ENCODE data around the gene GPI. TPM values are rescaled to one million over a fixed set of nuclear protein-coding genes. Genes with fewer than 3 reads are reported as not detected.

GPI gene
- total RNA-seq, 4 donors from 2014 or later = 118 to 446 (median 224) TPM

DNA sequence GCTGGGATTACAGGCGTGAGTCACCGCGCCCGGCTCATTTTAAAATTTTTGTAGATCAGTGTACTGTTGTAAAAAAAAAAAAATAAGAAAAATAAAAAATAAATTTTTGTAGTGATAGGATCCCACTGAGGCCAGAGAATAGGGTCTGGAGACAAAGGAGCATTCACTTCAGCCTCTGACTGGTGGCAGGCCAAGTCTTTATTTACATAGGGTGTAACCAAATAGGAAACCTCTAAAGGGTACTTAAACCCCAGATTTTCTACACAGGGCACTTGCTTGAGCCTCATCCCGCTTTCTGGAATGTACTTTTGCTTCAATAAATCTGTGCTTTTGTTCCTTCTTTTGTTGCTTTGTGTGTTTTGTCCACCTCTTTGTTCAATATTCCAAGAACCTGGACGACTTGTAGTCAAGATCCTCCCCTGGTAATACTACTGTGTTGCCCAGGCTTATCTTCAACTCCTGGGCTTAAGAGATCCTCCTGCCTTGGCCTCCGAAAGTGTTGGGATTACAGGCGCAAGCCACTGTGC, 37.1 kb downstream of the GPI start:
- 90 to 92% methylated on average over 8 of the region's 8 CpGs for WGBS, 2 donors

DNA sequence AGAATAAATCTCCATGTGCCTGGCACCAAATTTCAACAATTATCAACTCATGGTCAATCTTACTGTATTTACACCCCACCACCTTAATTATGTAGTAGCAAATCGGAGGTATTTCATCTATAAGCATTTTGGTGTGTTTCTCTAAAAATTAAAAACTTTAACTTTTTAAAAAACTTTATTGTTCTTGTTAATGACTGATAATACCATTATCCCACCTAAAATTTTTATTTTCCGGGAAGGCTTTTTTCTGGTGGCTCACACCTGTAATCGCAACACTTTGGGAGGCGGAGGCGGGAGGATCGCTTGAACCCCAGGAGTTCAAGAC, 38.8 kb downstream of the GPI start:
- no peaks in the 10 kb centered on the region for H3K9me3 ChIP-seq
- H3K4me3 ChIP-seq (replicated peaks in 1 of 3) = peak overlapping the region in 2 of 3 donors; percentile 86 to 98
- peaks cover 21 to 22% of the 10 kb centered on the region in 2 donors for H3K36me3 ChIP-seq
- DNase-seq = no peak
- no peaks in the 10 kb centered on the region for H3K4me1 ChIP-seq
- intact Hi-C loops (cut with DNase I) = no loop called here
- TF ChIP-seq, protein P1, sequence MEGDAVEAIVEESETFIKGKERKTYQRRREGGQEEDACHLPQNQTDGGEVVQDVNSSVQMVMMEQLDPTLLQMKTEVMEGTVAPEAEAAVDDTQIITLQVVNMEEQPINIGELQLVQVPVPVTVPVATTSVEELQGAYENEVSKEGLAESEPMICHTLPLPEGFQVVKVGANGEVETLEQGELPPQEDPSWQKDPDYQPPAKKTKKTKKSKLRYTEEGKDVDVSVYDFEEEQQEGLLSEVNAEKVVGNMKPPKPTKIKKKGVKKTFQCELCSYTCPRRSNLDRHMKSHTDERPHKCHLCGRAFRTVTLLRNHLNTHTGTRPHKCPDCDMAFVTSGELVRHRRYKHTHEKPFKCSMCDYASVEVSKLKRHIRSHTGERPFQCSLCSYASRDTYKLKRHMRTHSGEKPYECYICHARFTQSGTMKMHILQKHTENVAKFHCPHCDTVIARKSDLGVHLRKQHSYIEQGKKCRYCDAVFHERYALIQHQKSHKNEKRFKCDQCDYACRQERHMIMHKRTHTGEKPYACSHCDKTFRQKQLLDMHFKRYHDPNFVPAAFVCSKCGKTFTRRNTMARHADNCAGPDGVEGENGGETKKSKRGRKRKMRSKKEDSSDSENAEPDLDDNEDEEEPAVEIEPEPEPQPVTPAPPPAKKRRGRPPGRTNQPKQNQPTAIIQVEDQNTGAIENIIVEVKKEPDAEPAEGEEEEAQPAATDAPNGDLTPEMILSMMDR (IDR thresholded peaks at IDR 0.05) = no peak
- no peak for TF ChIP-seq POLR2A (IDR thresholded peaks at IDR 0.05)
- H3K27me3 ChIP-seq = no peaks in the 10 kb centered on the region
- peak overlapping the region in 2 of 3 donors; percentile 60 to 78 for H3K27ac ChIP-seq
- 33 to 35% methylated on average over 6 of the region's 6 CpGs for WGBS, 2 donors

More for the DNA sequence above, 37.1 kb downstream of the GPI start:
- DNase-seq = no peak
- Histone ChIP-seq H3K4me3 (replicated peaks in 1 of 3) (no peak overlapping the region), H3K27me3 (no peaks in the 10 kb centered on the region), H3K4me1 (no peaks in the 10 kb centered on the region), H3K27ac (no peak overlapping the region), H3K36me3 (peaks cover 20 to 37% of the 10 kb centered on the region in 2 donors), H3K9me3 (no peaks in the 10 kb centered on the region)
- TF ChIP-seq POLR2A (IDR thresholded peaks at IDR 0.05) = no peak
- TF ChIP-seq, protein P1 (IDR thresholded peaks at IDR 0.05) = no peak
- intact Hi-C loops (cut with DNase I) = no loop called here

DNA sequence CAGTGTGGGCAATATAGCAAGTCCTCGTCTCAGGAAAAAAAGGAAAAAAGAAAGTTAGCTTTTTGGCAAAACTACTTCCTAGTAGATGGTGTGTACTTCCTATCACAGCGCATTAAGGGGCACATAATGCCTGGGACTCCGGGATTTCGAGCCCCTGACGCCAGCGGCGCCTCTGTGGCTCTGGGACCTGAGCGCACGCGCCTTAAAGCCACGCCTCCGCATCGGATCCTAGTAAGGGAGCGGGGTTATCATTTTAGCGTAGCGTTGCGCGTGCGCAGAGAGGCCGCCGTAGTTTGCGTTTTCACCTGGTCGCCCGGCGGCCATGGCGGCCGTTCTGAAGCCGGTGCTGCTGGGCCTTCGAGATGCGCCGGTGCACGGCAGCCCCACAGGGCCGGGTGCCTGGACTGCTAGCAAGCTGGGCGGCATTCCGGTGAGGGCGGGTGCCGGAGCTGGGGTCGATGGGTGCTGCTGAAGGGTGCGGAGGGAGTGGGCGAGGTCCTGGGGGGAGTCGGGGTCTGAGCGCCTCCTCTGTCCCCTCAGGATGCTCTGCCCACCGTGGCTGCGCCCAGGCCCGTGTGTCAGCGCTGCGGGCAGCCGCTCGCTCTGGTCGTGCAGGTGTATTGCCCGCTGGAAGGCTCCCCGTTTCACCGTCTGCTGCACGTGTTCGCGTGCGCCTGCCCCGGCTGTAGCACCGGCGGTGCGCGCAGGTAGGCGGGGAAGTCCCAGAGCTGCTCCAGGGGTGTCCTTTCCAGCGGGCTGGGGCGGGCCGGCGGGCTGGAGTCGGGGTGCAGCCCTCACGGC, 39.3 kb downstream of the GPI start, which contains the start of gene PDCD2L:
TSS of gene PDCD2L (plus strand) at position 291 of the 801 bp plus-strand sequence. CDS start at position 323, 32 bp downstream.
- Histone ChIP-seq H3K4me3 (replicated peaks in 1 of 3) (peak within 1 kb of the TSS; percentile 81 to 98 (median 86)), H3K36me3 (peaks cover 15 to 22% of the 10 kb centered on the region in 2 donors), H3K27me3 (no peaks in the 10 kb centered on the region), H3K9me3 (no peaks in the 10 kb centered on the region), H3K4me1 (no peaks in the 10 kb centered on the region), H3K27ac (peak within 1 kb of the TSS in 2 of 3 donors; percentile 60 to 78)
- WGBS, 2 donors = 1% methylated on average over 20 to 54 of the region's 69 CpGs
- TF ChIP-seq POLR2A (IDR thresholded peaks at IDR 0.05) = peak in 1 of 2 donors; percentile 66
- TF ChIP-seq, protein P1 (IDR thresholded peaks at IDR 0.05) = no peak
- DNase-seq = peak; percentile 95 to 96
- intact Hi-C loops (cut with DNase I) = no loop called here

DNA sequence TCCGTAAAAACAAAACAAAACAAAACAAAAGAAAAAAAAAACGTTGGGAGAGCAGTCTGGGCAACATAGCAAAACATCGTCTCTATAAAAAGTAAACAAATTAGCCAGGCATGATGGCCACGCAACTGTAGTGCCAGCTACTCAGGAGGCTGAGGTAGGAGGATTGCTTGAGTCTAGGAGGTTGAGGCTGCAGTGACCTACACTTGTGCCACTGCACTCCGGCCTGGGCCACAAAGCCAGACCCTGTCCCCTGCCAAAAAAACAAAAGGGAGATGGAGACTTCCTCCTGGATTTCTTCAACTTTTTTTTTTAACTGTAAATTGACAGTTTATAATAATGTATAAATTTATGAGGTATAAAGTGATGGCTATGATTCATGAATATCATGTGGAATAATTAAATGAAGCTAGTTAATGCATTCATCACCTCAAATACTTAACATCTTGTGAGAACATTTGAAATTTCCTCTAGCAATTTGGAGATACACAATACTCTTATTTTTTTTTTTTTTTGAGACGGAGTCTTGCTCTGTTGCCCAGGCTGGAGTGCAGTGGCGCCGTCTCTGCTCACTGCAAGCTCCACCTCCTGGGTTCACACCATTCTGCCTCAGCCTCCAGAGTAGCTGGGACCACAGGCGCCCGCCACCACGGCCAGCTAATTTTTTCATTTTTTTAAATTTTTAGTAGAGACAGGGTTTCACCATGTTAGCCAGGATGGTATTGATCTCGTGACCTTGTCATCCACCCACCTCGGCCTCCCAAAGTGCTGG, 41.1 kb downstream of the GPI start:
- intact Hi-C loops (cut with DNase I) = no loop called here
- no peak for DNase-seq
- Histone ChIP-seq H3K27ac (no peak overlapping the region), H3K27me3 (no peaks in the 10 kb centered on the region), H3K36me3 (peaks cover 7 to 13% of the 10 kb centered on the region in 2 donors), H3K4me1 (no peaks in the 10 kb centered on the region), H3K4me3 (replicated peaks in 1 of 3) (no peak overlapping the region), H3K9me3 (no peaks in the 10 kb centered on the region)
- no peak for TF ChIP-seq POLR2A (IDR thresholded peaks at IDR 0.05)
- TF ChIP-seq, protein P1 (IDR thresholded peaks at IDR 0.05) = no peak
- 86 to 89% methylated on average over 13 of the region's 13 CpGs for WGBS, 2 donors
